GM12874 (cell line): ENCODE data around the gene CHD3.
A peak's percentile ranks its signal among the peaks of the same experiment; 100 is the strongest.

Experiments
- TF ChIP-seq, protein P1 (sequence below): IDR thresholded peaks from 2 replicates; pipeline ENCODE4 v1.5.1; 2011; ENCODE audit warnings: low read depth, mild to moderate bottlenecking, control low read depth, low read length, moderate library complexity; ENCODE audit not compliant: insufficient read depth

The CHD3 gene

DNA sequence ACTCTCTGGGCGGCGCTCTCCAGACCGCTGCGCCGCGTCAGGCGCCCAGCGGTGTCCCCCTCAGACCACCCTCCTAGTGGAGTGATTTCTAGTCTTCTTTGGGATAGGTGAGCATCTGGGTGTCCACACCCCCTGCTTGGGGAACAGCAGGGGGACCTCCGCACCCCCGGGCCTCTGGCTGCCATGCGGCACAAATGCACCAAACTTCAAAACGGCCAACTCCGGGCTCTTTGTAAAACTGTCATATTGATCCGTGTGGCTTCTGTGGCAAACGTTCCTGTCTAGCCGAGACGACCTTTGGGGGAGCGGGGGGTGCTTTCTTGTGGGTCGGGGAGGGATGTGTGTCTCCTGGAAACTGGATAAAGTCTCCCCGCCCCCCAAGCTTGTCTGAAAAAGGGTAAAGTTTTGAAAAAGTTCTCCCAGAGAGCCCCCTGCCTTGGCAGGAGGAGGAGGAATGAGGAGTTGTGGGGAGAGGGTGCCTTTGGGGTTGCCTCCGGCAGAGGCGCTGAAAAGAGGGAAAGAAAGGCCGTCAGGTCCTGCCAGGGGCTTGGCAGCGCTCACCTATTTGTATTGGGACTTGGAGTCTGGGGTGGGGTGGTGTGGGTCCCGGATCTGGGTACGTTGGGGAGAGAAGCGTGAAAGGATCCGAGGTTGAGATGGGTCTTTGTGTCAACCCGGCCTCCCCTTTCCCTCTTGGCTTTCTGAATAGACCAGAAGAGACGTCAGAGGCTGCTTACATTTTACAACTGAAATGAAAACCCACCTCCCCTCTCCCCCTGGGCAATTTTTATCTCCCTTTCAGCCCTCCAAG, 2.2 kb upstream of the CHD3 start:
- TF ChIP-seq, protein P1, sequence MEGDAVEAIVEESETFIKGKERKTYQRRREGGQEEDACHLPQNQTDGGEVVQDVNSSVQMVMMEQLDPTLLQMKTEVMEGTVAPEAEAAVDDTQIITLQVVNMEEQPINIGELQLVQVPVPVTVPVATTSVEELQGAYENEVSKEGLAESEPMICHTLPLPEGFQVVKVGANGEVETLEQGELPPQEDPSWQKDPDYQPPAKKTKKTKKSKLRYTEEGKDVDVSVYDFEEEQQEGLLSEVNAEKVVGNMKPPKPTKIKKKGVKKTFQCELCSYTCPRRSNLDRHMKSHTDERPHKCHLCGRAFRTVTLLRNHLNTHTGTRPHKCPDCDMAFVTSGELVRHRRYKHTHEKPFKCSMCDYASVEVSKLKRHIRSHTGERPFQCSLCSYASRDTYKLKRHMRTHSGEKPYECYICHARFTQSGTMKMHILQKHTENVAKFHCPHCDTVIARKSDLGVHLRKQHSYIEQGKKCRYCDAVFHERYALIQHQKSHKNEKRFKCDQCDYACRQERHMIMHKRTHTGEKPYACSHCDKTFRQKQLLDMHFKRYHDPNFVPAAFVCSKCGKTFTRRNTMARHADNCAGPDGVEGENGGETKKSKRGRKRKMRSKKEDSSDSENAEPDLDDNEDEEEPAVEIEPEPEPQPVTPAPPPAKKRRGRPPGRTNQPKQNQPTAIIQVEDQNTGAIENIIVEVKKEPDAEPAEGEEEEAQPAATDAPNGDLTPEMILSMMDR: 0 out of 2 replicates have a peak, but pooled peaks have one; percentile 16

DNA sequence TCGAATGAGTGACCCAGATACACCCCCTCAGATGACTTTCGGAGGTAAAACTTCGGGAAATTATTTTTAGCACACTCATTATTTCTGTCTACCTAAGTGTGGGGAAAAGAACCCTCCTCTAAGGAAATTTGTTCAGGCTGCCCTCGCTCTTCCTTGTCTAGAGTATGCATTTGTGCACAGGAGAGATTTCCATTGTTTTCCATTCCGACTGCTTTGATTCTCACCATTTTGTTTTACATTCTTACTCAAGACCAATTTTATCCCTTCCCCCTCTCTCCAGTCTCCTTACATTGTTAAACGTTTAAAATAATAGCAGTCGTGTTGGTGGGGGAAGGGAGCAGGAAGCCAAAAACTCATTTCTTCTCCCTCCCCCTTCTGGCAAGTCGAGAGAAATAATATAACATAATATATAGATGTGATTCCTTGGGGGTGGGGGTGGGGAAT, 1.5 kb upstream of the CHD3 start:
- TF ChIP-seq, protein P1: no peak

GRCh38 chr17:7887482-7888183, 956 bp upstream of the CHD3 start:
- TF ChIP-seq, protein P1: no peak

DNA sequence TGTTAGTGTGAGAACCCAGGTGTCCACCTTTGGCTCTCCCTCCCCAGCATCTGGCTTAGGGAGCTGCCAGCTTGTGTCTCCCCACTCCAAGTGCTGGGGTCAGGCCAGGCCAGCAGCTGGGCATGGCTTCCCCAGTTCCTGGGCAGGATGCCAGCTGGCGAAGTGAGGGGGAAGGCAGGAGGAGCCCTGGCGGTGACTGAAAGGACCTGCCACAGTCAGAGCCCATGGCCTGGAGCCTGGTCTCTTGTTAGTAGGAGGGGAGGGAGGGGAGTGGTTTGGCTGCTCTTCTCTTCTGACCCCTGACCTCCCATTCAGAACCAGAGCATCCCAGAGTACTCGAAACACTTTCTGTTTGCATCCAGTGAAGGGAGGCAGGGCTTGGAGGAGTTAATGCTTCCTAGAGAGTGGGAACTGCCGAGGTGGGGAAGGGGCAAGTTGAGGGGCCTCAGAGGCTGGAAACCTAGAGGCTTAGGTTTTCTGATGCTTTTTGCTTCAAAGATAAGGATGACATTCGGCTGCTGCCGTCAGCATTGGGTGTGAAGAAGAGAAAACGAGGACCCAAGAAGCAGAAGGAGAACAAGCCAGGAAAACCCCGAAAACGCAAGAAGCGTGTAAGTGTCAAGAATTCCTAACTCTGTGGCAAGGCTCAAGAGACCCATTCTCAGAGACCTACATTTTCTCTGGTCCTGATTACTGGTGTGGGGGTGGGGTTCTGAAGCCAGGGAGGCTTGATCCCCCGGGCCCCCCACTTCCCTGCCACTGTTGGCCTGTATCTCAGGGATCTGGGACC, 772 bp downstream of the CHD3 start:
- TF ChIP-seq, protein P1: peak; percentile 42

DNA sequence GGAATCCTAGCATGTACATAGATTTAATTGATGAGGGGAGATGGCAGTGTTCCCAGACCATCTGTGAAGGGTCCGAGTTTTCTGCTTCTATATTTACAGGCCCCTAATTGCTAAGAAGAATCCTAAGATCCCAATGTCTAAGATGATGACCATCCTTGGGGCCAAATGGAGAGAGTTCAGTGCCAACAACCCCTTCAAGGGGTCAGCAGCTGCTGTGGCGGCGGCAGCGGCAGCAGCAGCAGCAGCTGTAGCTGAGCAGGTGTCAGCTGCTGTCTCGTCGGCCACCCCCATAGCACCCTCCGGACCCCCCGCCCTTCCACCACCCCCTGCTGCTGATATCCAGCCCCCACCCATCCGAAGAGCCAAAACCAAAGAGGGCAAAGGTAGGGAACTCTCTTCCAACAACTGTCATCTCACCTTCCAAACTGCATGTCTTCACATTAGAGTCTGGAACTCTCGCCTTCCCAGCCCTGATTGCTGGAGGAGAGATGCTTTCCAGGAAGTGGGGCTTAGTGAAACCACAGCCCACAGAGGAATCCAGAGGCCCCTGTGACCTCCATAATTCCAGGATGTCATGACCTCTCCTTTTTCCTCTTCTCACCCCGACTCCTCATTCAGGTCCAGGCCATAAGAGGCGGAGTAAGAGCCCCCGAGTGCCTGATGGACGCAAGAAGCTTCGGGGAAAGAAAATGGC, 4.7 kb downstream of the CHD3 start:
- TF ChIP-seq, protein P1: no peak

GRCh38 chr17:7894226-7894625, 5.6 kb downstream of the CHD3 start:
- TF ChIP-seq, protein P1: no peak

GRCh38 chr17:7894866-7895265, 6.3 kb downstream of the CHD3 start:
- TF ChIP-seq, protein P1: no peak
